ENCODE data around the gene NEBL.

NEBL gene

GRCh38 chr10:20877554-20877953 lies 19.6 kb downstream of the NEBL start:
- no peak for TF ChIP-seq JUND (IDR thresholded peaks at IDR 0.05; ENCODE audit: low read depth)
- no peak for DNase-seq (ENCODE audit: low read depth in 1 of 2, low spot score in 1 of 2)
- in situ Hi-C loops (cut with HindIII; ENCODE audit: low pct_unique_long_range_greater_than_20kb, low sequenced_read_pairs), result no loop called here

DNA sequence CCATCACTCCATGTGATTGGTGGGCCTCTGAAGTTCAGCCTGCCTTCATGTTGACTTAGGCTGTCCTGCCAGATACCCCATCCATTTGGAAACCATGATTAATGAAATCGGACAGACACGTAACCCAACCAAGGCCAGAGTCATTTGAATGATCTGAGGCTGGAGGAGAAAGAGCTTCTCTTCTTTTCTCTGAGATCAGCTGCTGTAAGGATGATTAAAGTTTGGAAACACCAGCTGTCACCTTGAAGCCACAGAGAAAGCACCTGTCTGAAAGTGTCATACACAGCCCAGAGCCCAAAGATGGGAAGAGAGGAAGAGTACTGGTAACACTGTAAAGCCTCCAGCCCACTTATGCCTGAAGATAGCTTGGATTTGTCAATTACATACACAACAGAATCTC lies 22.9 kb downstream of the NEBL start:
- TF ChIP-seq JUND (IDR thresholded peaks at IDR 0.05; ENCODE audit: low read depth), result no peak
- DNase-seq (ENCODE audit: low read depth in 1 of 2, low spot score in 1 of 2), result no peak
- in situ Hi-C loops (cut with HindIII; ENCODE audit: low pct_unique_long_range_greater_than_20kb, low sequenced_read_pairs), result no loop called here

- no peak for TF ChIP-seq JUND (IDR thresholded peaks at IDR 0.05; ENCODE audit: low read depth)
- in situ Hi-C loops (cut with HindIII; ENCODE audit: low pct_unique_long_range_greater_than_20kb, low sequenced_read_pairs), result no loop called here
- DNase-seq (ENCODE audit: low read depth in 1 of 2, low spot score in 1 of 2), result no peak
These were observed 25.1 kb downstream of the NEBL start for GRCh38 chr10:20871970-20872369.

DNA sequence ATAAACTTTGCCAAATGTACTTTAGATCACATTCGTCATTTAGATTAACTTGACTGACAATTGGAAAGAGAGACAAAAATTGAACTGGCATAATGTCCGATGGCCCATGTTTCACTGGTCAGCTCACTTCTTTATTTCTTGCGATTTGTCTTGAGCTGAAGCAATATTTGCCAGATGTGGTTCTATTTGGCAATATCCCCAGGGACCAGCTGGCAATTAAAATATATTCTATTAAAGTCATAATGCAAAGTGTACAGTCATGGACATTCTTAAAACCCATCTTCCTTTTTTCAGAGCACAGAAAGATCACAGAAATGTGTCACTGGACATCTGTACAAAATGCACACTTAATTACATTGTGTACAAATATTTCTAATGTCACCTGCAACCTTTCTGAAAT lies 26.3 kb downstream of the NEBL start:
- in situ Hi-C loops (cut with HindIII; ENCODE audit: low pct_unique_long_range_greater_than_20kb, low sequenced_read_pairs), result no loop called here
- no peak for TF ChIP-seq JUND (IDR thresholded peaks at IDR 0.05; ENCODE audit: low read depth)
- no peak for DNase-seq (ENCODE audit: low read depth in 1 of 2, low spot score in 1 of 2)

DNA sequence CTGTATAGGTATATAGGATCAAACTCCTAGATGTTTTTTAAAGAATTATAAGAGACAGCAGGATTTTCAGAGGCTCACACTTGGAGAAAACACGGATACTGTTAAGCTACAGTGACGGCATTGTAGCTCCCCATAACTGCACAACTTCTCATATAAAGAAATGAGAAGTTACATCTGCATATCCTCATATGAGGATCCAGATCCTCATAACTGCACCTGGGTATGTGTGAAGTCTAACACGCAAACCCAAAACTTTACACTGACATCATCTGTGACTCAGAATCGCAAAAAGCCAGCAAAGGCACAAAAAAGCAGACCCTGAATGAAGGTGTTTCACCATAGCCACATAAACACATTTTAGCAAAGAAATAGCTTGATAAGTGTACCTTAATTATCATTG lies 34.1 kb downstream of the NEBL start:
- in situ Hi-C loops (cut with HindIII; ENCODE audit: low pct_unique_long_range_greater_than_20kb, low sequenced_read_pairs), result no loop called here
- TF ChIP-seq JUND (IDR thresholded peaks at IDR 0.05; ENCODE audit: low read depth), result no peak
- no peak for DNase-seq (ENCODE audit: low read depth in 1 of 2, low spot score in 1 of 2)

GRCh38 chr10:20858292-20859124 lies 38.6 kb downstream of the NEBL start:
- in situ Hi-C loops (cut with HindIII; ENCODE audit: low pct_unique_long_range_greater_than_20kb, low sequenced_read_pairs), result no loop called here

GRCh38 chr10:20856484-20856883 lies 40.6 kb downstream of the NEBL start:
- no peak for DNase-seq (ENCODE audit: low read depth in 1 of 2, low spot score in 1 of 2)
- in situ Hi-C loops (cut with HindIII; ENCODE audit: low pct_unique_long_range_greater_than_20kb, low sequenced_read_pairs), result no loop called here
- no peak for TF ChIP-seq JUND (IDR thresholded peaks at IDR 0.05; ENCODE audit: low read depth)

More at GRCh38 chr10:20858292-20859124, 38.6 kb downstream of the NEBL start:
- TF ChIP-seq JUND (IDR thresholded peaks at IDR 0.05; ENCODE audit: low read depth), result no peak
- peak in 1 of 2 experiments; percentile 46 for DNase-seq (ENCODE audit: low read depth in 1 of 2, low spot score in 1 of 2)

DNA sequence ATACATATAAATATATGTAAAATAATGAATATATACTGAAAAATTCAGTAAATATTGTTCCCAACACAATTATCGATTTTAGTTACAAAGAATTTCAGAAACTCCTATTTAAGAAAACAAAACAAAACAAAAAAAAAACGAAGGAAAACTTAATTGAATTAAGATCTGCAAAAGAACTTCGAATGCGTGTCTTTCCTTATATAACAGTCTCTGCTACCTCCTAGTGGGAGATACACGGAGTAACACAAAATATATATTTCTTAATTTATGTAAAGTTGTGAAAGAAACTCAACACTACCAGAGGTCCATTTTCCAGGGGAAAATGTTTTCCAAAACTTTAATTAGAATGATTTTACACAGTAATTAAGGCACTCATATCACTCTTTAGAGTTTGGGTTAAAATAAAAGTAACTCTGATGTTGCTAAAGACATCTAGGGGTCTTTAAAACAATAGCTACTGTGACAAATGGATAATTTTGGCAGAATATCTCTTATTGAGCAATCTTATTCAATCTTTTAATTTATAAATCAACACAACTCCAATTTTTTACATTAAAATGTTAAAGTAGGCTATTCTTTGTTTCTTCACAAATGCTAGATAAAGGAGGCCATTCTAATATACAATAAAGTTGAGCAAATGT lies 41.6 kb downstream of the NEBL start:
- TF ChIP-seq JUND (IDR thresholded peaks at IDR 0.05; ENCODE audit: low read depth), result no peak
- DNase-seq (ENCODE audit: low read depth in 1 of 2, low spot score in 1 of 2), result peak in 1 of 2 experiments; percentile 16
- in situ Hi-C loops (cut with HindIII; ENCODE audit: low pct_unique_long_range_greater_than_20kb, low sequenced_read_pairs), result no loop called here

- in situ Hi-C loops (cut with HindIII; ENCODE audit: low pct_unique_long_range_greater_than_20kb, low sequenced_read_pairs), result no loop called here
- TF ChIP-seq JUND (IDR thresholded peaks at IDR 0.05; ENCODE audit: low read depth), result no peak
- DNase-seq (ENCODE audit: low read depth in 1 of 2, low spot score in 1 of 2), result no peak
These were observed 43.8 kb downstream of the NEBL start for GRCh38 chr10:20853276-20853675.

DNA sequence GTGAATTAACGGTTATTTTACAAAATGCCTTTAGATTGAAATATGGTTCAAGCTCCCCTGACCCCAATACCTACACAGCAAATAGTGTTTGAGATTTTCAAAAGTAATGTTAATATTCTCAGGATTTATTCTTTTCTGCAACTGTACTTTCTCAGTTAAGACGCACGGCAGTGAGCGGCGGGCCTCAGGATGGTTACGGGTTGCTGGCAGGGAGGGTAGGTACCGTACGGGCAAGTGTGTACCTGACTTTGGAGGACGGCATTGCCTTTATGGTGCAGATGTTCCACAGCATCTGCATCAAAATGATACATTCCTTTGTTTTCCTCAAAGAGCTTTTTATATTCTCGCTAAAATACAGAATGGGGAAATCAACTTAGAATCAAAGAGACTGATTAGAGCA lies 44.8 kb downstream of the NEBL start:
- in situ Hi-C loops (cut with HindIII; ENCODE audit: low pct_unique_long_range_greater_than_20kb, low sequenced_read_pairs), result no loop called here
- DNase-seq (ENCODE audit: low read depth in 1 of 2, low spot score in 1 of 2), result no peak
- TF ChIP-seq JUND (IDR thresholded peaks at IDR 0.05; ENCODE audit: low read depth), result no peak

DNA sequence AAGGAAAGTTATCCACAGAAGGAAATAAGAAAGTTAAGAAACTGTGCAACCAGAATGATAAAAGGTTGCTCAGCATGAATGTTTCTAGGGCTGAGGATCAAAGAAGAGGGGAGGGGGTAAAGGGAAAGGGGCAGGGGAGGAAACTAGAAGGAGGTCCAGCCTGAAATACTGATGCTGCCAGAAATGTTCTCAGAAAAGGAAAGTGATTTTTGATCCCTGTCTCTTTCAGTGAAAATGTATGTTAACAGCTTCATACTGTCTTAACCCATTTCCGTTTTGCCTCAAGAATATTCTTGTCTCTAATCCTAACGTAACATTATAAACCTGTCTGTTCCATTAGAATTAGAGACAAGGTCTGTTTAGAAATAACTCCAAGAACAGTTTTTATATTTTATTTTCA lies 49.6 kb downstream of the NEBL start:
- no peak for TF ChIP-seq JUND (IDR thresholded peaks at IDR 0.05; ENCODE audit: low read depth)
- no peak for DNase-seq (ENCODE audit: low read depth in 1 of 2, low spot score in 1 of 2)
- in situ Hi-C loops (cut with HindIII; ENCODE audit: low pct_unique_long_range_greater_than_20kb, low sequenced_read_pairs), result no loop called here

- no peak for TF ChIP-seq JUND (IDR thresholded peaks at IDR 0.05; ENCODE audit: low read depth)
- in situ Hi-C loops (cut with HindIII; ENCODE audit: low pct_unique_long_range_greater_than_20kb, low sequenced_read_pairs), result no loop called here
- DNase-seq (ENCODE audit: low read depth in 1 of 2, low spot score in 1 of 2), result no peak
These were observed 50.8 kb downstream of the NEBL start for GRCh38 chr10:20846263-20846662.

DNA sequence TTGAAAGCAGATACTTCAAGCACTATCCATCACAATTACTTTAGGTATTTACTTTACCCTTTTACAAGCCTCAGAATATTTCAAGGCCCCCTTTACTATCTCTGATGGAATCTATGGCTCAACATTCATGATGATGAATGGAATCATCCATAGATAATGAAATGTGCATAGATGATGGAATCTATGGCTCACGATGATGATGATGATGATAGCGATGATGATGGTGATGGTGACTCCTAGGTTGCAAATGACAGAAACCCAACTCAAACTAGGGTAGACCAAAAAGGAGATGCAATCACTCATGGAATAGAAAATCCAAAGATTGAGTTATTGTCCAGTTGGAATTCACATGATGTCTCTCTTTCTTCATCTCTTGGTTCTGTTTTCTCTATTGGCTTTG lies 55.7 kb downstream of the NEBL start:
- DNase-seq (ENCODE audit: low read depth in 1 of 2, low spot score in 1 of 2), result no peak
- in situ Hi-C loops (cut with HindIII; ENCODE audit: low pct_unique_long_range_greater_than_20kb, low sequenced_read_pairs), result no loop called here
- no peak for TF ChIP-seq JUND (IDR thresholded peaks at IDR 0.05; ENCODE audit: low read depth)
